Activated T-helper 1 cell treated with anti-CD3 and anti-CD28 coated beads, Interleukin-12 subunit alpha, Interleukin-12 subunit beta, Interleukin-2, Interleukin-4 antibody, amounts not matched to agents 30 ng/mL and 10 ng/mL and 1 ng/mL, durations not matched to agents 14 hours and 24 hours and 36 hours (primary cell): ENCODE results near the gene P4HB. TPM values are rescaled to one million over a fixed set of nuclear protein-coding genes. Genes with fewer than 3 reads are reported as not detected.

Experiments used
- DNase-seq: peaks from one replicate; pipeline ENCODE4 v3.0.0; 2021; ENCODE audit warnings: low spot score
- H3K27ac Mint-ChIP-seq: one replicate; pipeline ENCODE4 v1.8.0; 2021; ENCODE audit warnings: mild to moderate bottlenecking, mixed read lengths
- H3K27me3 Mint-ChIP-seq: one replicate; pipeline ENCODE4 v1.8.0; 2022; ENCODE audit warnings: mild to moderate bottlenecking, moderate library complexity, mixed read lengths; ENCODE audit not compliant: insufficient read depth
- H3K36me3 Mint-ChIP-seq: one replicate; pipeline ENCODE4 v1.8.0; 2021; ENCODE audit warnings: low read depth, mixed read lengths
- H3K4me1 Mint-ChIP-seq: one replicate; pipeline ENCODE4 v1.8.0; 2021; ENCODE audit warnings: low read depth, mixed read lengths
- H3K4me3 Mint-ChIP-seq: one replicate; pipeline ENCODE4 v1.8.0; 2021; ENCODE audit warnings: mild to moderate bottlenecking, moderate library complexity, mixed read lengths
- H3K9me3 Mint-ChIP-seq: one replicate; pipeline ENCODE4 v1.8.0; 2021; ENCODE audit warnings: mixed read lengths
- intact Hi-C: fragments of 100-400 bp; cut with micrococcal nuclease; formaldehyde crosslinking; loops from one replicate; pipeline ENCODE4 v1.15.1; 2024
- total RNA-seq: library from RNA; stranded (reverse); gene quantifications from 2 replicates; pipeline ENCODE4 v1.2.3, GENCODE V29; 2022

The P4HB gene
- 477 and 487 TPM in 2 replicates for total RNA-seq

- intact Hi-C loops = loop anchor here (1.0 to 10.0 kb wide), 14 partner anchors 10 to 435 kb away; partner anchors contain the start of genes ALYREF, ANAPC11, ARL16 and CCDC137
- peak within 1 kb of the TSS; percentile 94 for H3K27ac Mint-ChIP-seq
- peaks cover 31% of the 10 kb centered on the region for H3K4me1 Mint-ChIP-seq
- peak within 1 kb of the TSS; percentile 93 for H3K4me3 Mint-ChIP-seq
- no peaks in the 10 kb centered on the region for H3K9me3 Mint-ChIP-seq
- H3K27me3 Mint-ChIP-seq = peaks cover 3% of the 10 kb centered on the region
- peaks cover 27% of the 10 kb centered on the region for H3K36me3 Mint-ChIP-seq
- DNase-seq = no peak
These were observed at the start of gene P4HB for GRCh38 chr17:81859906-81860755. P4HB (minus strand) TSS chr17:81860535; CDS start chr17:81860471, 64 bp downstream.

- no peaks in the 10 kb centered on the region for H3K27me3 Mint-ChIP-seq
- peak overlapping the region; percentile 23 for H3K27ac Mint-ChIP-seq
- peaks cover 14% of the 10 kb centered on the region for H3K36me3 Mint-ChIP-seq
- peaks cover 19% of the 10 kb centered on the region for H3K4me1 Mint-ChIP-seq
- no peak for DNase-seq
- no peaks in the 10 kb centered on the region for H3K9me3 Mint-ChIP-seq
- intact Hi-C loops = no loop called here
- H3K4me3 Mint-ChIP-seq = peak overlapping the region; percentile 88
These were observed 48.9 kb upstream of the P4HB start for GRCh38 chr17:81909231-81909630.

GRCh38 chr17:81908793-81909192, 48.5 kb upstream of the P4HB start:
- no peak for DNase-seq
- H3K9me3 Mint-ChIP-seq = no peaks in the 10 kb centered on the region
- H3K4me3 Mint-ChIP-seq = peak overlapping the region; percentile 88
- H3K36me3 Mint-ChIP-seq = peaks cover 14% of the 10 kb centered on the region
- no peak overlapping the region for H3K27ac Mint-ChIP-seq
- H3K27me3 Mint-ChIP-seq = no peaks in the 10 kb centered on the region
- H3K4me1 Mint-ChIP-seq = peaks cover 19% of the 10 kb centered on the region
- intact Hi-C loops = no loop called here

- H3K9me3 Mint-ChIP-seq = no peaks in the 10 kb centered on the region
- intact Hi-C loops = no loop called here
- H3K36me3 Mint-ChIP-seq = peaks cover 7% of the 10 kb centered on the region
- no peak overlapping the region for H3K27ac Mint-ChIP-seq
- no peak overlapping the region for H3K4me3 Mint-ChIP-seq
- H3K27me3 Mint-ChIP-seq = no peaks in the 10 kb centered on the region
- peaks cover 13% of the 10 kb centered on the region for H3K4me1 Mint-ChIP-seq
- DNase-seq = no peak
These were observed 47.1 kb upstream of the P4HB start for GRCh38 chr17:81907219-81908145.

- DNase-seq = no peak
- no peaks in the 10 kb centered on the region for H3K9me3 Mint-ChIP-seq
- peaks cover 5% of the 10 kb centered on the region for H3K36me3 Mint-ChIP-seq
- H3K4me1 Mint-ChIP-seq = peaks cover 6% of the 10 kb centered on the region
- intact Hi-C loops = no loop called here
- no peak overlapping the region for H3K4me3 Mint-ChIP-seq
- no peak overlapping the region for H3K27ac Mint-ChIP-seq
- H3K27me3 Mint-ChIP-seq = no peaks in the 10 kb centered on the region
These were observed 46.3 kb upstream of the P4HB start for GRCh38 chr17:81906476-81907218.

- no peak overlapping the region for H3K4me3 Mint-ChIP-seq
- peaks cover 9% of the 10 kb centered on the region for H3K4me1 Mint-ChIP-seq
- DNase-seq = no peak
- peaks cover 7% of the 10 kb centered on the region for H3K36me3 Mint-ChIP-seq
- H3K27ac Mint-ChIP-seq = no peak overlapping the region
- no peaks in the 10 kb centered on the region for H3K9me3 Mint-ChIP-seq
- H3K27me3 Mint-ChIP-seq = peaks cover under 1% of the 10 kb centered on the region
- intact Hi-C loops = no loop called here
These were observed 45.7 kb upstream of the P4HB start for GRCh38 chr17:81905993-81906392.

GRCh38 chr17:81905424-81905875, 45.1 kb upstream of the P4HB start:
- Mint-ChIP-seq H3K27ac (no peak overlapping the region), H3K36me3 (peaks cover 12% of the 10 kb centered on the region), H3K4me1 (peaks cover 13% of the 10 kb centered on the region), H3K4me3 (no peak overlapping the region), H3K27me3 (peaks cover 3% of the 10 kb centered on the region), H3K9me3 (no peaks in the 10 kb centered on the region)
- no peak for DNase-seq
- intact Hi-C loops = no loop called here

- Mint-ChIP-seq H3K4me1 (peaks cover 9% of the 10 kb centered on the region), H3K4me3 (no peak overlapping the region), H3K27ac (no peak overlapping the region), H3K36me3 (peaks cover 13% of the 10 kb centered on the region), H3K27me3 (peaks cover 3% of the 10 kb centered on the region), H3K9me3 (no peaks in the 10 kb centered on the region)
- no peak for DNase-seq
- intact Hi-C loops = no loop called here
These were observed 44.5 kb upstream of the P4HB start for GRCh38 chr17:81904600-81905423.

GRCh38 chr17:81903896-81904599, 43.7 kb upstream of the P4HB start:
- intact Hi-C loops = no loop called here
- H3K27me3 Mint-ChIP-seq = peaks cover 3% of the 10 kb centered on the region
- H3K36me3 Mint-ChIP-seq = peaks cover 13% of the 10 kb centered on the region
- no peak overlapping the region for H3K27ac Mint-ChIP-seq
- DNase-seq = no peak
- peaks cover 8% of the 10 kb centered on the region for H3K4me1 Mint-ChIP-seq
- H3K4me3 Mint-ChIP-seq = no peak overlapping the region
- H3K9me3 Mint-ChIP-seq = no peaks in the 10 kb centered on the region

- H3K27me3 Mint-ChIP-seq = peaks cover 3% of the 10 kb centered on the region
- H3K4me3 Mint-ChIP-seq = no peak overlapping the region
- peaks cover 12% of the 10 kb centered on the region for H3K36me3 Mint-ChIP-seq
- H3K27ac Mint-ChIP-seq = no peak overlapping the region
- no peaks in the 10 kb centered on the region for H3K9me3 Mint-ChIP-seq
- intact Hi-C loops = no loop called here
- DNase-seq = no peak
- H3K4me1 Mint-ChIP-seq = peaks cover 8% of the 10 kb centered on the region
These were observed 43.1 kb upstream of the P4HB start for GRCh38 chr17:81903415-81903831.

GRCh38 chr17:81902653-81903414, 42.5 kb upstream of the P4HB start:
- Mint-ChIP-seq H3K36me3 (peaks cover 11% of the 10 kb centered on the region), H3K4me3 (no peak overlapping the region), H3K27me3 (peaks cover 3% of the 10 kb centered on the region), H3K9me3 (no peaks in the 10 kb centered on the region), H3K4me1 (peaks cover 8% of the 10 kb centered on the region), H3K27ac (no peak overlapping the region)
- intact Hi-C loops = no loop called here
- no peak for DNase-seq
